GM12873 (cell line): ENCODE measurements around the gene SORCS1.

ENCODE experiments used
- CTCF ChIP-seq: IDR thresholded peaks from 2 replicates; pipeline ENCODE4 v1.5.1; 2012; ENCODE audit warnings: low read depth, mild to moderate bottlenecking, moderate library complexity, low read length, control low read depth; ENCODE audit not compliant: insufficient read depth; ENCODE audit errors: missing control alignments

SORCS1 gene

GRCh38 chr10:106972381-106972780, 192.1 kb downstream of the SORCS1 start:
- no peak for TF ChIP-seq CTCF

GRCh38 chr10:106971411-106971831, 193.1 kb downstream of the SORCS1 start:
- TF ChIP-seq CTCF, result no peak

- no peak for TF ChIP-seq CTCF
Measured at GRCh38 chr10:106967452-106967851, 197.1 kb downstream of the SORCS1 start.

- TF ChIP-seq CTCF, result no peak
Measured at GRCh38 chr10:106960812-106961211, 203.7 kb downstream of the SORCS1 start.

GRCh38 chr10:106959521-106959920, 205.0 kb downstream of the SORCS1 start:
- no peak for TF ChIP-seq CTCF

GRCh38 chr10:106958589-106959361, 205.7 kb downstream of the SORCS1 start:
- no peak for TF ChIP-seq CTCF

GRCh38 chr10:106957823-106958588, 206.5 kb downstream of the SORCS1 start:
- no peak for TF ChIP-seq CTCF
